ENCODE measurements around the gene FLVCR2.

The FLVCR2 gene

DNA sequence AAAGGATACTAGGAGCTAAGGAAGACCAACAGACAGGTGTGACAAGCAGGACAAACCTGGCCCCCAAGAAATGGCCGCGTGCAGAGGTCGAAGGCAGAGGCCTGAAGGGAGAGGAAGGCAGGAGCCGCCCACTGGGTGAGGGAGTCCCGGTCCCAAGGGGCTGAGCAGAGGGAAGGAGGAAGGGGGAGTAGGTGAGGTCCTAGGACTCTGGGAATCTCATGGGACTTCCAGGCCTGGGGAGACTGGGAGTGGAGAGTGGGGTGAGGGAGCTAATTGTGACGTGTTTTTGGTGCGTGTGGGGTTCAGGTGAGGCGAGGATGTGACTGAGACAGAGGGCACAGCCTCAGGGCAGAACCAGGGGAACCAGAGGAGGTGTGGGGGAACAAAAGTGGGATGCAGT lies 11.7 kb upstream of the FLVCR2 start:
- CTCF ChIA-PET: interaction anchor here (0.9 to 2.2 kb wide), 6 partner anchors 10 to 113 kb away, joined by 3 to 24 read pairs (median 4); partner anchors contain the start of genes ERG28 and FLVCR2

DNA sequence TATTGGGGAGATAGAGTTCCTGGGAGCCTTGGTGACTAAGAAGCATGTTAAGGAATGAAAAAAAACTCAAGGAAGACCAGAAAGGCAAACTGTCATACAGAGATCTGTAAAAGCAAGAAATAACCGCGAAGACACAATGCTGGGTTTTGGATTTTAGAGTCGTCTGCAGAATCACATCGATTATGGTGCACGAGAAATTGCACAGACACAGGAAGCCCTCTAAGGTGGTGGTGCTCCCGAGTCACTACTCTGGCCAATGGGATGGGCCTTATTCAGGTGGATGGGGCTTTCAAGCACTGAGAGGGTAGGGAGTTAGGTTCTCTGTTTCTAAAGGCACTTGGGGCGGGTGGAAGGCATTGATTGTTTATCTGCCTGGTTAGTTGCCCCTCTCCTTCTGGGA lies 10.3 kb upstream of the FLVCR2 start:
- POLR2A ChIA-PET: no interaction called here
- CTCF ChIA-PET: interaction anchor here (1.9 to 14.1 kb wide), 3 partner anchors 6 to 86 kb away, joined by 13 to 312 read pairs (median 127); partner anchors contain the start of genes ERG28, FLVCR2 and TTLL5
- TF ChIP-seq, protein P1, sequence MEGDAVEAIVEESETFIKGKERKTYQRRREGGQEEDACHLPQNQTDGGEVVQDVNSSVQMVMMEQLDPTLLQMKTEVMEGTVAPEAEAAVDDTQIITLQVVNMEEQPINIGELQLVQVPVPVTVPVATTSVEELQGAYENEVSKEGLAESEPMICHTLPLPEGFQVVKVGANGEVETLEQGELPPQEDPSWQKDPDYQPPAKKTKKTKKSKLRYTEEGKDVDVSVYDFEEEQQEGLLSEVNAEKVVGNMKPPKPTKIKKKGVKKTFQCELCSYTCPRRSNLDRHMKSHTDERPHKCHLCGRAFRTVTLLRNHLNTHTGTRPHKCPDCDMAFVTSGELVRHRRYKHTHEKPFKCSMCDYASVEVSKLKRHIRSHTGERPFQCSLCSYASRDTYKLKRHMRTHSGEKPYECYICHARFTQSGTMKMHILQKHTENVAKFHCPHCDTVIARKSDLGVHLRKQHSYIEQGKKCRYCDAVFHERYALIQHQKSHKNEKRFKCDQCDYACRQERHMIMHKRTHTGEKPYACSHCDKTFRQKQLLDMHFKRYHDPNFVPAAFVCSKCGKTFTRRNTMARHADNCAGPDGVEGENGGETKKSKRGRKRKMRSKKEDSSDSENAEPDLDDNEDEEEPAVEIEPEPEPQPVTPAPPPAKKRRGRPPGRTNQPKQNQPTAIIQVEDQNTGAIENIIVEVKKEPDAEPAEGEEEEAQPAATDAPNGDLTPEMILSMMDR (IDR thresholded peaks at IDR 0.05; ENCODE audit: control extremely low read depth, extremely low read depth, low read depth, missing control alignments): no peak
- DNase-seq (ENCODE audit: extremely low spot score): no peak

More for the DNA sequence above, 11.7 kb upstream of the FLVCR2 start:
- TF ChIP-seq, protein P1 (IDR thresholded peaks at IDR 0.05; ENCODE audit: control extremely low read depth, extremely low read depth, low read depth, missing control alignments): no peak
- POLR2A ChIA-PET: no interaction called here
- DNase-seq (ENCODE audit: extremely low spot score): no peak

GRCh38 chr14:75568791-75569190 lies 9.6 kb upstream of the FLVCR2 start:
- DNase-seq (ENCODE audit: extremely low spot score): no peak
- ChIA-PET CTCF (interaction anchor here (1.9 to 14.1 kb wide), 3 partner anchors 7 to 86 kb away, joined by 13 to 312 read pairs (median 127); partner anchors contain the start of genes ERG28, FLVCR2 and TTLL5), POLR2A (no interaction called here)
- TF ChIP-seq, protein P1 (IDR thresholded peaks at IDR 0.05; ENCODE audit: control extremely low read depth, extremely low read depth, low read depth, missing control alignments): no peak

DNA sequence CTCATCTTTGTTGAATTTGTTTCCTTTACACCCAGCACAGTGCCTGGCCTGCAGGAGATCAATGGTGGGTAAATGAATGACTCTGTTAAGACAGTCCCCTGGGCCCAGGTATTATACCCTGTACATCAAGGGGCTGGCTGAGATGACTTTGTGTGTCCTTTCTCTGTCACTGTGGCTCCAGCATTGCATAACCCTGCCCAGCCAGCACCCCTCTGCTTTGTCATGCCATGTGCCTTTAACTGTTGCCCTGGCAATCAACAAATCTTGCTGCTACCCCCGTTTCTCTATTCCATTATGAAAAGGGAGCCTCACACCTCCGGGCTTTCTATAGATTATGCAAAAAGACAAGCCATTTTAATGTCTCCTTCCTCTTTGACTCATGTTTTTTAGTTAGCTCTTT lies 7.6 kb upstream of the FLVCR2 start:
- ChIA-PET POLR2A (no interaction called here), CTCF (interaction anchor here (1.6 to 14.1 kb wide), 3 partner anchors 9 to 84 kb away, joined by 3 to 312 read pairs (median 127); partner anchors contain the start of genes ERG28 and TTLL5)
- TF ChIP-seq, protein P1 (IDR thresholded peaks at IDR 0.05; ENCODE audit: control extremely low read depth, extremely low read depth, low read depth, missing control alignments): no peak
- DNase-seq (ENCODE audit: extremely low spot score): no peak

DNA sequence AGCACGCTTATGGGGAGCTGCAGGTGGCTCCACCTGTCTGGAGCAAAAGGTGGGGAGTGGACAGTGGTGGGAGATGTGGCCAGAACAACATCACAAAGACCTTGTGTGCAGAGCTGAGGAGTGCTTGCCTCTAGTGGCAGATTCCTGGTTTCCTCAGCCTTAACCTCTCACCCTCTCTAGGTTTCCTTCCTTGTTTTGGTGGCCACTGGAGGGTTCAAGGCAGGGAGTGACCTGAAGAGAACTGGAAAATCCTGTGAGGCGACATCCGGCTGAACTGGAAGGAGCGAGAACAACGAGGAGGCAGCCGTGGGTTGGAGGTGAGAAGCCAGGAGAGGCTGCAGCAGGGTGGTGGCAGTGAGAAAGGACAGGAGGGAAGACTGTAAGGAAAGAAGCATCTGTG lies 6.3 kb upstream of the FLVCR2 start:
- POLR2A ChIA-PET: interaction anchor here (0.5 kb wide), 1 partner anchor 1566 kb away, joined by 3 read pairs; no protein-coding TSS in a partner anchor
- DNase-seq (ENCODE audit: extremely low spot score): no peak
- CTCF ChIA-PET: interaction anchor here (0.8 to 14.1 kb wide), 5 partner anchors 10 to 264 kb away, joined by 4 to 312 read pairs (median 4); partner anchors contain the start of genes ERG28 and TTLL5
- TF ChIP-seq, protein P1 (IDR thresholded peaks at IDR 0.05; ENCODE audit: control extremely low read depth, extremely low read depth, low read depth, missing control alignments): no peak

DNA sequence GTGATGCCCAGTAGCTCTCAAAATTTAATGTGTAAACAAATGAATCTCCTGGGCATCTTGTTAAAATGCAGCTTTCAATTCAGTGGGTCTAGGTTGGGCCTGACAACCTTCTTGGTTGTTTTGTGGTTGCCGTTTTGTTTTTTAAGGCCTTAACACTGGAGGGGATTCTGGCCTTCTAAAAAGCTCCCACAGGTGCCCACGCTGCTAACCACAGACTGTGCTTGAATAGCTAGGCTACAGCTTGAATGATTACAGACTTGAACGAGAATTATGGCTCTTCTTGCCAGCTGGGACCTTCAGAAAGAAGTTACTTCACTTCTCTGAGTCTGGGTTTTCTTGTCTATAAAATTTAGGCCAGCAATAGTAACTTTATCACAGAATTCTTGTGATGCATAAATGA lies 1.3 kb upstream of the FLVCR2 start:
- DNase-seq (ENCODE audit: extremely low spot score): no peak
- ChIA-PET POLR2A (interaction anchor here (0.5 to 0.8 kb wide), 3 partner anchors 84 to 293 kb away, joined by 3 to 5 read pairs (median 5); partner anchors contain the start of genes ERG28 and TTLL5), CTCF (interaction anchor here (0.8 to 14.1 kb wide), 43 partner anchors 8 to 762 kb away, joined by 3 to 312 read pairs (median 6); partner anchors contain the start of genes BATF, ERG28, TGFB3 and TTLL5)
- TF ChIP-seq, protein P1 (IDR thresholded peaks at IDR 0.05; ENCODE audit: control extremely low read depth, extremely low read depth, low read depth, missing control alignments): no peak
